A673 (cell line): ENCODE data around the gene CCDC57. TPM values are rescaled to one million over a fixed set of nuclear protein-coding genes. Genes with fewer than 3 reads are reported as not detected.

ENCODE experiments used
- BruUV-seq: library from RNA; stranded (reverse); fragments of 400-500 nt; replicated peaks from 2 replicates; lab custom pipeline; 2021; lab: Mats Ljungman, UMichigan
- CTCF ChIA-PET: fragments of 300-600 bp; sonication (Branson Sonifier 250); formaldehyde crosslinking; loops from one replicate; lab custom pipeline; 2022; ENCODE audit warnings: antibody characterized with exemption; lab: Charles Lee
- POLR2A ChIA-PET: fragments of 300-600 bp; sonication (Branson Sonifier 250); formaldehyde crosslinking; loops from one replicate; lab custom pipeline; 2022; ENCODE audit warnings: antibody characterized with exemption; ENCODE audit not compliant: low non-redundant PET; lab: Charles Lee
- DNase-seq: peaks from one replicate; pipeline ENCODE4 v3.0.0-alpha.2; 2015; ENCODE audit warnings: low spot score
- H3K27ac ChIP-seq: fragments of 200-600 bp; sonication (generic); 2 replicates; pipeline ENCODE4 v1.5.1; 2016; ENCODE audit warnings: mixed run types, low read depth, mild to moderate bottlenecking, mixed read lengths, antibody characterized with exemption, low read length; ENCODE audit not compliant: poor library complexity, severe bottlenecking
- H3K27me3 ChIP-seq: fragments of 200-600 bp; sonication (generic); replicated peaks from 2 replicates; pipeline ENCODE4 v1.6.1; 2017; ENCODE audit warnings: mixed run types, low read depth, mild to moderate bottlenecking, mixed read lengths, antibody characterized with exemption, low read length; ENCODE audit not compliant: insufficient read depth, poor library complexity
- H3K36me3 ChIP-seq: fragments of 200-600 bp; sonication (generic); 2 replicates; pipeline ENCODE4 v1.6.1; 2016; ENCODE audit warnings: mixed run types, mild to moderate bottlenecking, mixed read lengths, antibody characterized with exemption, low read length; ENCODE audit not compliant: insufficient read depth, poor library complexity, severe bottlenecking
- H3K4me1 ChIP-seq: fragments of 200-600 bp; sonication (generic); 2 replicates; pipeline ENCODE4 v1.6.1; 2017; ENCODE audit warnings: mixed run types, mild to moderate bottlenecking, mixed read lengths, antibody characterized with exemption, low read length; ENCODE audit not compliant: insufficient read depth, poor library complexity, severe bottlenecking
- H3K4me3 ChIP-seq: fragments of 200-600 bp; sonication (generic); 2 replicates; pipeline ENCODE4 v1.5.1; 2016; ENCODE audit warnings: low read depth, mixed run types, mild to moderate bottlenecking, mixed read lengths, low read length; ENCODE audit not compliant: poor library complexity, severe bottlenecking
- H3K9me3 ChIP-seq: fragments of 200-600 bp; sonication (generic); 2 replicates; pipeline ENCODE4 v1.6.1; 2016; ENCODE audit warnings: mixed run types, low read depth, mild to moderate bottlenecking, mixed read lengths, antibody characterized with exemption, low read length; ENCODE audit not compliant: poor library complexity, severe bottlenecking
- EZH2 ChIP-seq: fragments of 200-600 bp; sonication (generic); IDR thresholded peaks from 2 replicates; pipeline ENCODE4 v1.6.1; 2017; ENCODE audit warnings: borderline replicate concordance, low read depth, mild to moderate bottlenecking, mixed read lengths, antibody characterized with exemption, low read length; ENCODE audit not compliant: poor library complexity, severe bottlenecking
- intact Hi-C: fragments of 100-400 bp; cut with micrococcal nuclease; formaldehyde crosslinking; loops from one replicate; pipeline ENCODE4 v1.10.0; 2022; ENCODE audit not compliant: unreplicated experiment
- total RNA-seq: library from RNA; stranded (reverse); gene quantifications from 2 replicates; pipeline ENCODE4 v1.2.3, GENCODE V29; 2021
- TF ChIP-seq, protein P1 (sequence below): fragments of 300-800, 200-600 bp; sonication (generic); conservative IDR thresholded peaks from 2 replicates; pipeline ENCODE4 v1.5.1; 2017; ENCODE audit warnings: low read depth, mild to moderate bottlenecking, antibody characterized with exemption, low read length, moderate library complexity, mixed read lengths

CCDC57 gene
- total RNA-seq, 1 experiment from 2014 or later: 43.6 TPM

DNA sequence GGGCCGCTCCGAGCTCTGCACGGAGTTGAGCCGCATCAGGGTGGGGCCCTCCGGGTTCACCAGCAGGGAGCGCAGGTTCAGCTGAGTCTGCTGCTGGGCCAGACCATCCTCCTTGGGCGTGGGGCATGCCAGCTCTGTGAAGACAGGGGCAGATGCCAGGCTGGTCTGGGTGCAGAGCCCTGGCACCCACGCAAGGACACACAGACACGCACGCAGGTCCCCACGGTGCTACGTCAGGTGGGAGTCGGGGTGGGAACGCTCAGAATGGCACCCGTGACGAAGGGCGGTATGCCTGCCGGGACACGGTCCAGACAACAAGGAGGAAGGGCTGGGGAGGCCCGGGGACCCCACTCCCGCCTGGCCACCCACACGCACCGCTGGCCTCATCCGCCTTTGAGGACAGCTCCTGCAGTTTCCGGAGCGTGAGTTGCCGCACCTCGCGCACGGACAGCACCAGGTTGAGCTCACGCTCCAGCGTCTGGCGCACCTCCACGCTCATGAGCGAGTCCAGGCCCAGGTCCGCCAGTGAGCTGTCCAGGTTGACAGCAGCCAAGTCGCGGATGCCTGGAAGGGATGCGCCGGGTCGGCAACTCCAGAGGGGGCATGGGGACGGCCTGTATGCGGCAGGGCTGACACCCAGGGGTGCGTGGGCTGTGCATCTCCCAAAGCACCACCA, 131.7 kb downstream of the CCDC57 start:
- H3K36me3 ChIP-seq: peaks cover 87% of the 10 kb centered on the region
- BruUV-seq: no TSS peak
- no peaks in the 10 kb centered on the region for H3K4me1 ChIP-seq
- intact Hi-C loops: no loop called here
- H3K27me3 ChIP-seq: no peaks in the 10 kb centered on the region
- CTCF ChIA-PET: no interaction called here
- POLR2A ChIA-PET: no interaction called here
- no peaks in the 10 kb centered on the region for H3K9me3 ChIP-seq
- no peak for DNase-seq
- TF ChIP-seq, protein P1, sequence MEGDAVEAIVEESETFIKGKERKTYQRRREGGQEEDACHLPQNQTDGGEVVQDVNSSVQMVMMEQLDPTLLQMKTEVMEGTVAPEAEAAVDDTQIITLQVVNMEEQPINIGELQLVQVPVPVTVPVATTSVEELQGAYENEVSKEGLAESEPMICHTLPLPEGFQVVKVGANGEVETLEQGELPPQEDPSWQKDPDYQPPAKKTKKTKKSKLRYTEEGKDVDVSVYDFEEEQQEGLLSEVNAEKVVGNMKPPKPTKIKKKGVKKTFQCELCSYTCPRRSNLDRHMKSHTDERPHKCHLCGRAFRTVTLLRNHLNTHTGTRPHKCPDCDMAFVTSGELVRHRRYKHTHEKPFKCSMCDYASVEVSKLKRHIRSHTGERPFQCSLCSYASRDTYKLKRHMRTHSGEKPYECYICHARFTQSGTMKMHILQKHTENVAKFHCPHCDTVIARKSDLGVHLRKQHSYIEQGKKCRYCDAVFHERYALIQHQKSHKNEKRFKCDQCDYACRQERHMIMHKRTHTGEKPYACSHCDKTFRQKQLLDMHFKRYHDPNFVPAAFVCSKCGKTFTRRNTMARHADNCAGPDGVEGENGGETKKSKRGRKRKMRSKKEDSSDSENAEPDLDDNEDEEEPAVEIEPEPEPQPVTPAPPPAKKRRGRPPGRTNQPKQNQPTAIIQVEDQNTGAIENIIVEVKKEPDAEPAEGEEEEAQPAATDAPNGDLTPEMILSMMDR: no peak
- no peak for TF ChIP-seq EZH2
- H3K27ac ChIP-seq: no peak overlapping the region
- H3K4me3 ChIP-seq: no peak overlapping the region

DNA sequence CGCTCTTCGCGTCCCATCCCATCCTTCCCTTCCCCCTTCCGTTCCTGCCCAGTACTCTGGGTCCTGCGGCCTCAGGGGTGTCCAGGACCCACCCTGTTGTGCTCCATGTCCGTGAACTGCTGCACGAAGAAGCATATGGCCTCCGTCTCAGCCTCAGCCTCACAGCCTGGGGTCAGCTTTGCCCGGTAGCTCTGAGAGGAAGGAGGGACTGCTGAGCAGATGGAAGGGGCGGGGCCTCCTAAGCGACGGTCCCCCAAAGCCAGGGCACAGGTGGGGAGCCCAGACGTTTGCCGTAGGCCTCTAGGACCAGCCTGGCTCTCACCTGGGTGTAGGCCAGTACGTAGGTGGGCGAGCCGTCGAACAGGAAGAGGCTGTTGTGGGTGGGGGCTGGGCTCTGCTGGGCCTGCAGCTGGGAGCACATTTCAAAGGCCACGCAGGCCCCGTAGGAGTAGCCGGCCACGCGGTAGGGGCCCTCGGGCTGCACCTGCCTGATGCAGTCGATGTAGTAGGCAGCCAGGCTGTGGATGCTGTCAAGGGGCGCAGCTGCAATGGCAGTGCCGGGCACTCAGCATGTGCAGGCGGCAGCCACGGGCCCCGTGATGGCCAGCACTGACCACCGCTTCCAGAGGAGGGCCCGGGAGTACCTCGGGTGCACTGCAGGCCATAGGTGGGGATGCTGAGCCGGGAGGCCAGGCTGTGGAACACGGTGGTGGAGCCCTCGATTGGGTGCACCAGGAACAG, 132.4 kb downstream of the CCDC57 start:
- intact Hi-C loops: no loop called here
- ChIA-PET POLR2A (interaction anchor here (0.6 kb wide), 1 partner anchor 57 kb away, joined by 23 read pairs; the partner anchor contains the start of genes CENPX and LRRC45), CTCF (no interaction called here)
- H3K27me3 ChIP-seq: no peaks in the 10 kb centered on the region
- peaks cover 80% of the 10 kb centered on the region for H3K36me3 ChIP-seq
- BruUV-seq: no TSS peak
- no peak for DNase-seq
- TF ChIP-seq EZH2: no peak
- TF ChIP-seq, protein P1: no peak
- H3K9me3 ChIP-seq: no peaks in the 10 kb centered on the region
- no peak overlapping the region for H3K4me3 ChIP-seq
- H3K4me1 ChIP-seq: no peaks in the 10 kb centered on the region
- no peak overlapping the region for H3K27ac ChIP-seq

DNA sequence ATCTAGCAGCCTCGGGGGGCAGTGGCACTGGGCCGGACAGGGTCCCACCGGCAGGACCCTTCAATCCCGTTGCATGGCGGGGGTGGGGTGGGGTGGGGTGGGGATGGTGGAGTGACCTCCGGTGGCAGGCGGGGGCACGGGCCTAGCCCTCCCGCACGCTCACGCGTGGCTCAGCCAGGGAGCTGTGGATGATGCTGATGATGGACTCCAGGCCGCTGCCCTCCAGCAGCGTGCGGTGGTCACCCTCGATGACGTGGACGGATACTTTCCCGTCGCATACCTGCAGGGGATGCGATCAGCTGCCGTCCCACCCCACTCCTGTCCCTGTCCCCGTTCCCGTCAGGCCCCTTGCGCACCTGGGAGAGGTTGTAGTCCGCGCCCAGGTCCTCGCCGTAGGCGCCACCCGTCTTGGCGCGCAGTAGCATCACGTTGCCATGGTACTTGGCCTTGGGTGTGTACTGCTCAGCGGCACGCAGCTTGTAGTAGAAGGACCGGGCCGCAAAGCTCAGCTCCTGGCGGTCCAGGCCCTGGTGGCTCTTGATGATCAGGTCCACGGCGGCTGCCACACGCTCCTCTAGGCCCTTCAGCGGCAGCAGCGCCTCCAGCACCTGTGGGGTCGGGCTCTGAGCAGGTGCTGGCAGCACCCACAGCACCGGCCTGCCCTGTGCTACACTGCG, 133.5 kb downstream of the CCDC57 start:
- Histone ChIP-seq H3K27ac (no peak overlapping the region), H3K9me3 (no peaks in the 10 kb centered on the region), H3K4me1 (no peaks in the 10 kb centered on the region), H3K36me3 (peaks cover 69% of the 10 kb centered on the region), H3K27me3 (no peaks in the 10 kb centered on the region), H3K4me3 (no peak overlapping the region)
- intact Hi-C loops: no loop called here
- no peak for TF ChIP-seq EZH2
- TF ChIP-seq, protein P1: no peak
- POLR2A ChIA-PET: interaction anchor here (0.6 kb wide), 1 partner anchor 56 kb away, joined by 23 read pairs; the partner anchor contains the start of genes CENPX and LRRC45
- CTCF ChIA-PET: no interaction called here
- no peak for DNase-seq
- BruUV-seq: no TSS peak
